ENCODE results near the gene BRD3.

The BRD3 gene

DNA sequence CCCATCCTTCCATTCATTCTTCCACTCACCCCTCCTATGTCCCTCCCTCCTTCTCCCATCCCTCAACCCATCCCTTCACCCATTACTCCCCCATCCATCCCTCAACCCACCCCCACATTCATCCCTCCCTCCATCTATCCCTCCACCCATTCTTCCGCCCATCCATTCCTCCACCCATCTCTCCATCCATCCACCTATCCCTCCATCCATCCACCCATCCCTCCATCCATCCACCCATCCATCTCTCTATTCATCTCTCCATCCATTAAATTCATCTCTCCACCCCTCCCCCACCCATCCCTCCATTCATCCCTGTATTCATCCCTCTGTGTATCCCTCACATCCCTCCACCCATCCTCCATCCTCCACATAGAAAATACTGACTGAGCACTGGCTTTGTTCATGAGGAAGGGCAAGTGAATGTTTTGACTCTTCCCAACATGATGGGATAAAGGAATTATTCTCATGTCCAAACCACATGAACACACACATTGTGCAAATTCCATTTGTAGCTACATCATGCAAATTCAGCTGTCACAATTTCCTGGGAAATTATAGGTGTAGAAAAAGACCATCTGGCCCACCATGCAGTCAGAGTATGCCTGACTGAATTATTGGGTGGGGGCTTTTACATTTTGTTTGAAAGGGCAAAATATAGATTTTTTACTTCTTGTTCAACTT, 68.8 kb downstream of the BRD3 start:
- DNase-seq, result no peak
- no peak for TF ChIP-seq POLR2A (IDR thresholded peaks at IDR 0.05; ENCODE audit: low read length)
- no peak for TF ChIP-seq GATA1 (IDR thresholded peaks at IDR 0.05; ENCODE audit: low read depth, low read length)

DNA sequence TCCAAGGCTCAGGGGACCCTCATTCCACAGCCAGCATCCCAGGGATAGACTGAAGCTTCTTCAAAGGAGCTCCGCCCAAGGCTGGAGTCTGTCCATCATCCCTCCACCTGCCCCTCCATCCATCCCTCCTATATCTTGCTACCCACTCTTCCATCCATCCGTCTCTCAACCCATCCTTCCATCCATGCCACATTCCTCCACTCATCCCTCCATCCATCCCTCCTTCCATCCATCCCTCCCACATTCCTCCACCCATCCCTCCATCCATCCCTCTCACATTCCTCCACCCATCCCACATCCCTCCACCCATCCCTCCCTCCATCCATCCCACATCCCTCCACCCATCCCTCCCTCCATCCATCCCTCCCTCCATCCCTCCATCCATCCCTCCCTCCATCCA, 70.2 kb downstream of the BRD3 start:
- TF ChIP-seq POLR2A (IDR thresholded peaks at IDR 0.05; ENCODE audit: low read length), result no peak
- TF ChIP-seq GATA1 (IDR thresholded peaks at IDR 0.05; ENCODE audit: low read depth, low read length), result no peak
- no peak for DNase-seq

DNA sequence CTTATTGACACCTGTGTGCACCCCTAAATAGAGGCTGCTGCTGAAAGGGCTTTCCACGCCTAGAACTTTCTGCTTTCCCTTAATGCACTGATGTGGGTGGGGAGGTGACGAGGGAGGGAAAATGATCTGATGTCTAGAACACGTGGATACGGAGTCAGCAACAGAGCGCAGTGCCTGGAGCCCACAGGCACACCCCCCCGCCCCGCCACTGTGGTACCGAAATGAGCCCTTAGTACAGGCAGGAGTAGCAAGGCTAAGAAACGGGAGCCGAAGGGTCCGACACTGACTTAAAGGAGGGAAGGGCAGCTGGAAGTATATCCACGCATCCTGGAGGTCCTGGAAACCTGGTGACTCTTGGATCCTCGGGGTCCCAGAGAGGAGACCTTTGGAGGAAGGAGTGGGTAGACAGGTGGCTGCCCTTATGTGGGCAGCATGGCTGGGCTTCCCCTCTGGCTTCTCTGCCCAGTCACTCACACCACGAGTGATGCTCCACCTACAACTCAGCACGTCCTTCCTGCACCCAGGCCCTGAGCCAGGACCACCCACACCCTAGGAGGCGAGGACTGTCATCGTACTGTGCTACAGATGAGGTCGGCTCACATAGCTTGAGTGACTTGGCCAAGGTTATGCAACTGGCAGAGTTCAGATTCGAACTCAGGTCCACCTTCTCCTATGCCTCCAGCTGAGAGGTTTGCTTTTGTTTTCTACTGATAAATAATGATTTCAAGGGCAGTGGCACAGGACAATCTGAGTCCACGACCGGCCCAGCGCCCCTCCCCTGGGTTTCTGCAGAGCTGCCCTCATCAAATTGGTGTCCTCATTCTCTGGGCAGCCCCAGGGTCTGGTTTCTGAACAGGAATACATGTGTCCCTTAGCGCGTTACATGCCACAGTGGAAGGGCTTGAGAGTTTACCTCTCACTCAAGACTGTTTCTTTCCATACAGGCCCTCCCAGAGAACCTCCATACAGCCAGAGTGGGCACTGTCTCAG, 71.0 kb downstream of the BRD3 start:
- DNase-seq, result no peak
- TF ChIP-seq POLR2A (IDR thresholded peaks at IDR 0.05; ENCODE audit: low read length) (no peak), GATA1 (IDR thresholded peaks at IDR 0.05; ENCODE audit: low read depth, low read length) (no peak)

DNA sequence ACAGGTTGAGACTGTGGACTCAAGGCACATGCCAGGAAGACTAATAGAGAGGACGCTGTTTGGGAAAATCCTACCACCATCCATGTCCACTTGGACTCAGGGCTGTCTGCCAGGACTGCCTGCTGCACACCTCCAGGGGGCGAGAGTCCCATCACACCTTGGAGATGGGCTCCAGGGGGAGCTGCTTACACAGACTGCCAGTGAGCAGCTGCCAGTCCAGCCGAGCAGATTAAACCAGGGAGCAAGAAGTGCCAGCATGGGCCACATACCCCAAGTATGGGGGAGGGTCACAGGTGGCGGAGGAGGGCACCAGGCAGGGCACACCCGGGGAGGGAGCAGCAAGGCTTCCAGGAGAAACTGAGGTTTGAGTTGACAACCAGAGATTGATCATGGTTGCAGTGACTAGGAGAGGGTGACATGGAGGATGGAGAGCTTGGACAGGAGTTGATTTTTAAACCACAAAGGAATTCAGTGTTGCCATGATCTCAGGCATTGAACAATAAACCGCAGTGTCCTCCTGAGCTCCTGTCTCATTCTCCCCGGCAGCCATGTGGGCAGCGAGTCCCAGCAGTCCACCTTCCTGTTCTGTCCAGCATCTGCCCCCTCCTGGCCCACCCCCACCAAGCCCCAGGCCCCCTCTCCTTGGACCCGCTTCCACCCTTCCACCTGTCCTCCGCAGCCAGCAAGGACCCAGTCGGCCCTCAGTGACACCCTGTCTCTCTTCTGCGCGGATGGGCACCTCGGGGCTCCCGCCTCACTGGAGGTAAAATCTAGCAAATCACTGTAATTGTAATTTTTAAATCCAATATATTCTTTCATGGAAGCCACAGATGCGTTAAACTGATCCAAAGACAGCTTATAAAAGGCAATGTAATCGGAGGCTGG, 72.6 kb downstream of the BRD3 start:
- TF ChIP-seq POLR2A (IDR thresholded peaks at IDR 0.05; ENCODE audit: low read length) (no peak), GATA1 (IDR thresholded peaks at IDR 0.05; ENCODE audit: low read depth, low read length) (no peak)

DNA sequence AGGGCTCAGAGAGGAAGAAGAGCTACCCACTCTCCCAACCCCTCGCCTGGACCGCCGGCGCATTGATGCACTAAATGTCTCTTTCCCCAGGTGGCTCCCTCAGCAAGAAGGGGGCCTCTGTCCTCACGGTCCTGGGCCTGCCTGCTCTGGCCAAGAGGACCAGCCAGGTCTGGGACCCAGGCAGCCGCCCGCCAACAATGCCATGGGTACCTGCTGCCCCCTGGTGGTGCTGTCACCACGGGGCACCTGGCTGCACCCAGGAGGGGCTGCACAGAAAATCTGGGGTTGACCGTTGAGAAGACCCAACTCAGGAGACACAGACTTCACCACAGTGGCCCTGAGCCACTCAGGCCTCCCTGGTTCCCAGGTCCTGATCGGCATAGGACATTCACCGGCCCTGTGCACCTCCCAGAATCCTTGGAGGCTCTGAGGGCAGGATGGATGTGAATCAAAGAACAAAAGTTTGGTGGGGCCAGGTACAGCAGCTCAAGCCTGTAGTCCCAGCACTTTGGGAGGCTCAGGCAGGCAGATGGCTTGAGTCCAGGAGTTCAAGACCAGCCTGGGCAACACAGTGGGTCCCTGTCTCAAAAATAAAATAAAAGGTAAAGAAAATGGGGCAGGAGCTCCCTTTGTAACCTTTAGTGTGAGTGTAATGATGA, 73.3 kb downstream of the BRD3 start:
- peak; percentile 61 to 78 for DNase-seq
- no peak for TF ChIP-seq GATA1 (IDR thresholded peaks at IDR 0.05; ENCODE audit: low read depth, low read length)
- no peak for TF ChIP-seq POLR2A (IDR thresholded peaks at IDR 0.05; ENCODE audit: low read length)

More for the DNA sequence above, 72.6 kb downstream of the BRD3 start:
- DNase-seq, result no peak

DNA sequence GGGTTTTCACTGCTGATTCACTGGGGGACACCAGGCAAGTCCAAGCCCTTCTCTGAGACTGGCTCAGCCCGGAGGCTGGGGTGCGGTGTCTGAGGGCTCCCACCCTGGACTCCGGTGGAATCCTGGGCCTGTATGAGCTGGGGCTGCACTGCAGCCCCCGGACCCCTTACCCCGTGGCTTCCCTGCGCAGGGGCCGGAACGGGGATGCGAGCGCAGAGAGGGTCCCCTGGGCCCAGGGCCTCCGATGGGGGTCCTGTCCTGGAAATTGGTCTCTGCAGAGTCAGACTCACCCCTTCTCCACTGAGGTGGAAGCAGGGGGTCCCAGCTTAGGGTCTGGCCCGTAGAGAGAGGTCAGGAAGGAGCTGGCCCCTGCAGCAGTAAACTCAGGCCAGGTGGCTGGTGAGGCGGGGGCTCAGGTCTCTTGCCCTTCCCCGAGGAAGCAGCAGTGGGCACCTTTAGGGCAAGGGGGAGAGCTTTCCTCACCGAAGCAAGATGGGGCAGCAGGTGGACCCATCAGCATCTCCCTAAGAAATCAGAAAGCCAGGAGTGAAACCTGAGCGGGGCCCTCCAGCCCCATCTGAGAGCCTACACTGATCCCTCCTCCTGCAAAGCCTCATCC, 74.1 kb downstream of the BRD3 start:
- DNase-seq, result no peak
- no peak for TF ChIP-seq GATA1 (IDR thresholded peaks at IDR 0.05; ENCODE audit: low read depth, low read length)

DNA sequence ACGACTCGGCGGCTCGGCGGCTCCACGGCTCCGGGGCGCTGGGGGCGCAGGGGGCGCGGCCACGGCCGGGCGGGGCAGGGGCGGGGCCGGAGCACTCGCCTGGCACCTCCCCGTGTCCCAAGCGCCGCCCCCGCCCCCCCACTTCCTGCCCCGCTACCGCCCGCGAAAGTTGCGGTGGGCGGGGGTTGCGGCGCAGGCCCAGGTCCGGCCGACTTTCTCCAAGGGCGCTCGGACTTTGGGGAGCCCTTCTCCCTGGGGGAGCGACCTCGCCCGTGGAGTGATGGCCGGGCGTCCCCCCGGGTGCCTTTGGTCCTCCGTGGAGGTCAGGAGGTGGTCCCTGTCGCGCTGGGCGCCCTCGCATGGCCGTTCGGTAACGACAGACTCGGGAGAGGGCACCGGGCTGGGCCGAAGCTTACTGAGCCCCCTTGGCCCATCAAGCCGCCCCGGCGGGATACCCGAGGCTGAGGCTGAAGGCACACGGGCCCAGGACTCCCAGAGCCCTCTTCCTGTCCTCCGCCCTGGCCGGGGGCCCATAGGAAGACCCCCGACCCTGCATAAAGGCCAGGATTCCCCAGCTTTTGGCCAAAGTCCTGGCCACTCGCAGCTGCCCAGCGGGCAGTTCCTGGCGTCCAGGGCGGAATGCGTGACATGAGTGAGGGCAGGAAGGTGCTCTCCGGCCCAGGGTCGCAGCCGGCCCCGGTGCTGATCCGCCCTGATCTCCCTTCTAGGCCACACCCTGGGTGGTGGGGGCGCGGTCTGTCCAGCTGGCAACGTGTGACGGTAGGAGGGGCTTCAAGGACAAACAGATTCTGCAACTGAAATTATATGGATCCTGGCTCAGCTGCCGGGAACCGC, 74.8 kb downstream of the BRD3 start:
- TF ChIP-seq GATA1 (IDR thresholded peaks at IDR 0.05; ENCODE audit: low read depth, low read length), result no peak
- TF ChIP-seq POLR2A (IDR thresholded peaks at IDR 0.05; ENCODE audit: low read length), result no peak
- DNase-seq, result peak; percentile 49 to 60

DNA sequence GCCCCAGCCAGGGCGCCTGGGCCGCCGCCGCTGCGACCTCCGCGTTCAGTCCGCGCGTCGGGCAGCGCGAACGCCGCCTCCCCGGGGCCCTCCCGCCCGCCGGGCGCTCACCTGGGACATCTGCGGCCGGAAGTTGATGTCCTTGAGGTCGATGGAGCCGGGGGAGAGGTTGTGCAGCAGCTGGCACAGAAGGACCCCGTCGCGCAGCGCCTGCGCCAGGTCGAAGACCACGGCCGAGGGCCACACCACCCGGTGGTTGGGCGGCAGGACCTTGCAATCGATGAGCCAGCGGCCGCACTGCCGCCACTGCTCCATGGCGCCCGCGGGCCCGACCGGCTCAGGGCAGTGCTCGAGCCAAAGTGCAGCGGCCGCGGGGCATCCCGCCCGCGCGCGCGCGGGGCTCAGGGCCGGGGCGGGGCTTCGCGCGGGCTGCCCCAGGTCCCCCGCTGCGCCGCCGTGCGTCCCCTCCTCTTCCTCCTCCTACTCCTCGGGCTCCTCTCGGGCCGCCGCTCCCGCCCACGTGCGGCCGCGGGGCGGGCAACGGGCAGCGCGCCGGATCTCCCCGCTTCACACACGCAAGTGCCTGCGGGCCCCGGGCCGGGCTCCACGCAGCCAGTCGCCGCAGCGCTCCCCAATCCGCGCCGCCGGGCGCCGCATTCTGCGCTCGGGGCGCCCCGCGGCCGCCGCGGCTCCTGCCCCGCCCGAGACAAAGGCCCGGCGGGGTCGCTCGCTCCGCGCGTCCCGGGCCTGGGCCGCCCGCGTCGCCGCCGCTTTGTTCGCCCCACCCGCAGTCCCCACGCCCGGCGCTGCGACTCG, 75.7 kb downstream of the BRD3 start, which contains the start of gene VAV2:
Gene VAV2, minus strand, starts transcription at position 361 of the 816 bp plus-strand sequence. Its CDS starts 46 bp downstream, at position 315.
- DNase-seq, result no peak
- TF ChIP-seq GATA1 (IDR thresholded peaks at IDR 0.05; ENCODE audit: low read depth, low read length) (no peak), POLR2A (IDR thresholded peaks at IDR 0.05; ENCODE audit: low read length) (no peak)

DNA sequence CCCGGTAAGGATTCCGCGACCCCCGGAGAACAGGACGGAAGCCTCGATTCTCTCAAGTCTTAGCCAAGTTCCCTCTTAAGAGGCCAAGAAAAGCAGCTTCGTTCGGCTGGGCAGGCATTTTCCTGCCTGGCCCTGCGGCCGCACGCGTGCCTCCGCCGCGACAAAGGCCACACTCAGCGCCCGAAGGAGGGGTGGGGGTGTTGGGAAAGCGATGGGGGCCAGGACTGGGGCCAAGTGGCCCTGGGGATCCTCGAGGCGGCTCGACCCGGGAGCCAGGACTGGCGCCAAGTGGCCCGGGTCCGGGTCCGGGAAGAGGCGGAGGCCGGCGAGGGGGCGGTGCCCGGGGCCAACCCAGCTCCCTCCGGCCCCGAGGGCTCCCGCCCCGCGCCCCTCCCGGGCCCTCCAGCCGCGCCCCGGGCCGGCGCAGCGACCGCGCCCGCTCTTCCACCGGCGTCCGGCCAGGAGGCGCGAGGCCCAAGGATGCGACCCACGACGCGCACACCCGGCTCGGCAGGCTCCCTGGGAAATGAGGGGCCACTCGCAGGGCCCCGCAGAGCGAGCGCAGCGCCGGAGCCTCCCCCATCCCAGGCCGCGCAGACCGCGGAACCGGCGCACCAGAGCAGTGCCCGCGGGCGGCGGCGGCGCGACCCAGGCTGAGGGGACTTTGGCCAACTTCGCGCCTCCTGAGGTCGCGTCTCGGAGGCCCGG, 76.5 kb downstream of the BRD3 start:
- no peak for DNase-seq

DNA sequence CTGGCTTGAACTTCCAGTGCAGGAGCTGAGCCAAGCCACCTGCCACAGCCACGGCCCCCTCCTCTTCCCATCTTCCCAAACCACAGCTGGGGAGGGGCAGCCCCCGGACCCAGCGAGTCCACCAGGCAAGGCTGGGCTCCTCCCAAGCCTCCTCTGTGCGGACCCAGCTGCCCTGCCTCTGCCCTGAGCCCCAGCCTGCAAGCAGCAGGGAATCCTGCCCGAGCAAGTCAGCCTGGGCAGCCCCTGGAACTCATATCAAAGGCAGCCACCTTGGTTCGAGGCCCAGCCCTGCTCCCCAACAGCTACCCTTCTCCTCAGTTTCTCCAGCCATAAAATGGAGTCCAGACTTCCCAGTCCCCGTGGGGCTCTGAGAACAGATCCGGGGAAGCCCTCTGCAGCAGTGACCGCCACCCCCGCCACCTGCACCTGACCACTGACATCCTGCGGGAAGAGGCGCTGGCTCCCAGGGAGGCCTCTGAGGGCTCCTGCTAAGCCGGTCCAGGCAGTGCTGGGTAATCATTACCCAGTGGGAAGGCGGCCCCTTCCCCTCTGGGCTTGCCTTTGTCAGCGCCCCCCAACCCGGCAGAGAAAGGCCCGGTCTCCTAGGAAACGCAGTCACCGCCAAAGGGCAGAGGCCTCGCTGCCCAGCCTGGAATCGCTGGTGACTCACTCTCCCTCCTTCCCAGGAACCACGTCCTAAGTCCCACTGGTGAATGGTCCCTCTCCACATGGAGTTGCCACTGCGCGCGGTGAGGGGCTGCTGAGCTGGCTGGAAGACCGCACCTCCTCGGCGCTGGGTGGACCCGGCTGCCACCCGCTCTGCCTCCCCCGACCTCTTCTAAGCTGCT, 77.2 kb downstream of the BRD3 start:
- no peak for DNase-seq
- no peak for TF ChIP-seq GATA1 (IDR thresholded peaks at IDR 0.05; ENCODE audit: low read depth, low read length)
- no peak for TF ChIP-seq POLR2A (IDR thresholded peaks at IDR 0.05; ENCODE audit: low read length)

More for the DNA sequence above, 76.5 kb downstream of the BRD3 start:
- no peak for TF ChIP-seq POLR2A (IDR thresholded peaks at IDR 0.05; ENCODE audit: low read length)
- TF ChIP-seq GATA1 (IDR thresholded peaks at IDR 0.05; ENCODE audit: low read depth, low read length), result no peak

Measured in erythroblast (primary cell).